ENCODE measurements around the gene MYO1D. TPM values are rescaled to one million over a fixed set of nuclear protein-coding genes. Genes with fewer than 3 reads are reported as not detected.

Gene MYO1D
- total RNA-seq, 2 experiments from 2014 or later, result 0.09 to 0.89 TPM

GRCh38 chr17:32827227-32827626 lies 49.7 kb downstream of the MYO1D start:
- no TSS peak for BruUV-seq (replicated peaks)
- CTCF ChIA-PET (ENCODE audit: unreplicated experiment), result no interaction called here

GRCh38 chr17:32826076-32826475 lies 50.8 kb downstream of the MYO1D start:
- CTCF ChIA-PET (ENCODE audit: unreplicated experiment), result no interaction called here
- no TSS peak for BruUV-seq (replicated peaks)

More at GRCh38 chr17:32827227-32827626, 49.7 kb downstream of the MYO1D start:
- Histone ChIP-seq H3K9me2 (ENCODE audit: insufficient read depth, low read length) (no peaks in the 10 kb centered on the region), H3K9me3 (ENCODE audit: low read length) (no peaks in the 10 kb centered on the region), H3K27ac (ENCODE audit: low read depth, low read length, poor library complexity, severe bottlenecking) (no peak overlapping the region), H3K4me1 (ENCODE audit: insufficient read depth, low read length, poor library complexity, severe bottlenecking) (no peaks in the 10 kb centered on the region), H2AFZ (ENCODE audit: low read length) (no peak overlapping the region), H4K20me1 (ENCODE audit: insufficient read depth, low read length) (no peaks in the 10 kb centered on the region), H3K36me3 (ENCODE audit: insufficient read depth, low read length) (no peaks in the 10 kb centered on the region), H3K4me2 (ENCODE audit: low read length) (no peak overlapping the region), H3K4me3 (ENCODE audit: low read depth, low read length, poor library complexity, severe bottlenecking) (no peak overlapping the region), H3K79me2 (ENCODE audit: insufficient read depth, low read depth, low read length) (no peaks in the 10 kb centered on the region)
- intact Hi-C loops (cut with micrococcal nuclease; ENCODE audit: unreplicated experiment), result no loop called here
- DNase-seq (ENCODE audit: low spot score), result no peak
- POLR2A ChIA-PET, result interaction anchor here (0.7 kb wide), 1 partner anchor 1595 kb away, joined by 3 read pairs; no protein-coding TSS in a partner anchor
- TF ChIP-seq, protein P1, sequence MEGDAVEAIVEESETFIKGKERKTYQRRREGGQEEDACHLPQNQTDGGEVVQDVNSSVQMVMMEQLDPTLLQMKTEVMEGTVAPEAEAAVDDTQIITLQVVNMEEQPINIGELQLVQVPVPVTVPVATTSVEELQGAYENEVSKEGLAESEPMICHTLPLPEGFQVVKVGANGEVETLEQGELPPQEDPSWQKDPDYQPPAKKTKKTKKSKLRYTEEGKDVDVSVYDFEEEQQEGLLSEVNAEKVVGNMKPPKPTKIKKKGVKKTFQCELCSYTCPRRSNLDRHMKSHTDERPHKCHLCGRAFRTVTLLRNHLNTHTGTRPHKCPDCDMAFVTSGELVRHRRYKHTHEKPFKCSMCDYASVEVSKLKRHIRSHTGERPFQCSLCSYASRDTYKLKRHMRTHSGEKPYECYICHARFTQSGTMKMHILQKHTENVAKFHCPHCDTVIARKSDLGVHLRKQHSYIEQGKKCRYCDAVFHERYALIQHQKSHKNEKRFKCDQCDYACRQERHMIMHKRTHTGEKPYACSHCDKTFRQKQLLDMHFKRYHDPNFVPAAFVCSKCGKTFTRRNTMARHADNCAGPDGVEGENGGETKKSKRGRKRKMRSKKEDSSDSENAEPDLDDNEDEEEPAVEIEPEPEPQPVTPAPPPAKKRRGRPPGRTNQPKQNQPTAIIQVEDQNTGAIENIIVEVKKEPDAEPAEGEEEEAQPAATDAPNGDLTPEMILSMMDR (conservative IDR thresholded peaks at IDR 0.05; ENCODE audit: low read length), result no peak

DNA sequence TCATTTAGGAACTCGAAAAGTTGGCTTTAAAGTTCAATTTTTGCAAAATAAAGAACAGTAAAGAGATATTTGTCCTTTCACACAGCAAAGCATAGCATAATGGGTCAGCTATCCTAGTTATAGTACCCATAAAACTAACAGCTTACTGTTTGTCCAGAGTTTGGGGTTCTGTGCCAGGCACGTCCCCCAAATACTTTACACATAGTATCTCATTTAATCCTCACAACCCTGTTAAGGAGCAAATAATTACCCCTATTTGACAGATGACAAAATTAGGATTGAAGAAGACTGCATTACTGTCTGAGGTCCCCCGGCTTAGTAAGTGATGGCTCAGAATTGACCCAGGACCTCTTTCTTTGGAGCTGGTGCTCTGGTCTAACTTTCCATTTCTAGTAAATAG lies 52.6 kb downstream of the MYO1D start:
- intact Hi-C loops (cut with micrococcal nuclease; ENCODE audit: unreplicated experiment), result no loop called here
- Histone ChIP-seq H3K27ac (ENCODE audit: low read depth, low read length, poor library complexity, severe bottlenecking) (no peak overlapping the region), H3K9me3 (ENCODE audit: low read length) (no peaks in the 10 kb centered on the region), H3K4me3 (ENCODE audit: low read depth, low read length, poor library complexity, severe bottlenecking) (no peak overlapping the region), H3K79me2 (ENCODE audit: insufficient read depth, low read depth, low read length) (no peaks in the 10 kb centered on the region), H2AFZ (ENCODE audit: low read length) (no peak overlapping the region), H3K9me2 (ENCODE audit: insufficient read depth, low read length) (no peaks in the 10 kb centered on the region), H3K36me3 (ENCODE audit: insufficient read depth, low read length) (no peaks in the 10 kb centered on the region), H4K20me1 (ENCODE audit: insufficient read depth, low read length) (no peaks in the 10 kb centered on the region), H3K4me1 (ENCODE audit: insufficient read depth, low read length, poor library complexity, severe bottlenecking) (no peaks in the 10 kb centered on the region), H3K4me2 (ENCODE audit: low read length) (no peak overlapping the region)
- TF ChIP-seq EZH2phosphoT487 (IDR thresholded peaks at IDR 0.05; ENCODE audit: borderline replicate concordance, low read depth, low read length), result no peak
- BruUV-seq (replicated peaks), result no TSS peak
- DNase-seq (ENCODE audit: low spot score), result no peak
- ChIA-PET POLR2A (no interaction called here), CTCF (ENCODE audit: unreplicated experiment) (no interaction called here)

More at GRCh38 chr17:32826076-32826475, 50.8 kb downstream of the MYO1D start:
- Histone ChIP-seq H3K4me3 (ENCODE audit: low read depth, low read length, poor library complexity, severe bottlenecking) (no peak overlapping the region), H3K36me3 (ENCODE audit: insufficient read depth, low read length) (no peaks in the 10 kb centered on the region), H3K79me2 (ENCODE audit: insufficient read depth, low read depth, low read length) (no peaks in the 10 kb centered on the region), H3K9me3 (ENCODE audit: low read length) (no peaks in the 10 kb centered on the region), H3K27ac (ENCODE audit: low read depth, low read length, poor library complexity, severe bottlenecking) (no peak overlapping the region), H3K4me2 (ENCODE audit: low read length) (no peak overlapping the region), H3K4me1 (ENCODE audit: insufficient read depth, low read length, poor library complexity, severe bottlenecking) (no peaks in the 10 kb centered on the region), H2AFZ (ENCODE audit: low read length) (no peak overlapping the region), H4K20me1 (ENCODE audit: insufficient read depth, low read length) (no peaks in the 10 kb centered on the region), H3K9me2 (ENCODE audit: insufficient read depth, low read length) (no peaks in the 10 kb centered on the region)
- no peak for DNase-seq (ENCODE audit: low spot score)
- intact Hi-C loops (cut with micrococcal nuclease; ENCODE audit: unreplicated experiment), result no loop called here
- POLR2A ChIA-PET, result no interaction called here
- TF ChIP-seq, protein P1 (conservative IDR thresholded peaks at IDR 0.05; ENCODE audit: low read length), result no peak
- TF ChIP-seq EZH2phosphoT487 (IDR thresholded peaks at IDR 0.05; ENCODE audit: borderline replicate concordance, low read depth, low read length), result no peak
